Measurements from ENCODE around the gene SCN3B. TPM values are rescaled to one million over a fixed set of nuclear protein-coding genes. Genes with fewer than 3 reads are reported as not detected.

The SCN3B gene
- total and polyA plus RNA-seq, 2 of the 13 experiments (the other 11 are each of a cell fraction or from before 2014, with no cell fraction given), result 0.07 to 0.11 TPM

- no peak for TF ChIP-seq SOX13 (IDR thresholded peaks at IDR 0.05)
- TF ChIP-seq SOX13 (CRISPR knock-in tag; conservative IDR thresholded peaks at IDR 0.05 in 1 of 2, IDR thresholded peaks at IDR 0.05 in 1 of 2), result no peak
- TF ChIP-seq MYNN (CRISPR knock-in tag; IDR thresholded peaks at IDR 0.05; ENCODE audit: low read depth), result no peak
- TF ChIP-seq ZBTB33 (CRISPR knock-in tag; IDR thresholded peaks at IDR 0.05), result no peak
- no peak for TF ChIP-seq KDM2A (CRISPR knock-in tag; IDR thresholded peaks at IDR 0.05; ENCODE audit: borderline replicate concordance, low read depth)
- TF ChIP-seq ZNF678 (CRISPR knock-in tag; IDR thresholded peaks at IDR 0.05), result no peak
- no peak for TF ChIP-seq KDM3A (CRISPR knock-in tag; IDR thresholded peaks at IDR 0.05; ENCODE audit: low read depth)
These were observed 52.7 kb downstream of the SCN3B start (continued) for GRCh38 chr11:123601743-123602142.

GRCh38 chr11:123601136-123601535 lies 53.3 kb downstream of the SCN3B start:
- H3K9me3 ChIP-seq (ENCODE audit: low read length), result no peaks in the 10 kb centered on the region
- CTCF ChIA-PET (ENCODE audit: low intra/inter-chr PET ratio, low total read pairs), result no interaction called here
- POLR2A ChIA-PET, result no interaction called here
- no peak overlapping the region for H3K9ac ChIP-seq (ENCODE audit: insufficient read depth, low read depth, low read length)
- H3K4me2 ChIP-seq (ENCODE audit: low read depth, low read length), result no peak overlapping the region
- no peaks in the 10 kb centered on the region for H3K4me1 ChIP-seq (ENCODE audit: insufficient read depth, low read length)
- no peak for DNase-seq (ENCODE audit: low spot score)
- in situ Hi-C loops (cut with HindIII; ENCODE audit: extremely low pct_ligation_motif_present, low pct_unique_long_range_greater_than_20kb), result no loop called here
- BruUV-seq (replicated peaks), result no TSS peak
- no peak overlapping the region for H3K27ac ChIP-seq (ENCODE audit: extremely low read length, insufficient read depth, low read length)
- H4K20me1 ChIP-seq (ENCODE audit: insufficient read depth, low read length), result no peaks in the 10 kb centered on the region
- FAIRE-seq, result no peak
- no peaks in the 10 kb centered on the region for H3K27me3 ChIP-seq (ENCODE audit: control insufficient read depth in 1 of 2, insufficient read depth in 2 of 2, low read length in 2 of 2)
- ATAC-seq, result no peak
- H2AFZ ChIP-seq (ENCODE audit: low read length), result no peak overlapping the region
- H3K36me3 ChIP-seq (replicated peaks in 1 of 2; ENCODE audit: control insufficient read depth in 1 of 2, insufficient read depth in 2 of 2, low read length in 2 of 2), result no peaks in the 10 kb centered on the region
- H3K79me2 ChIP-seq (ENCODE audit: insufficient read depth, low read length), result no peaks in the 10 kb centered on the region
- intact Hi-C loops (cut with micrococcal nuclease; ENCODE audit: unreplicated experiment), result no loop called here
- H3K4me3 ChIP-seq (replicated peaks in 1 of 3; ENCODE audit: insufficient read depth in 1 of 3, low read depth in 2 of 3, low read length in 3 of 3), result no peak overlapping the region
- WGBS (ENCODE audit: low lambda C conversion rate), result 70% methylated on average over 4 of the region's 4 CpGs
- TF ChIP-seq ZMAT5 (CRISPR knock-in tag; IDR thresholded peaks at IDR 0.05; ENCODE audit: borderline replicate concordance, low read depth) (no peak), GLI4 (CRISPR knock-in tag; IDR thresholded peaks at IDR 0.05; ENCODE audit: borderline replicate concordance) (no peak), KDM1A (CRISPR knock-in tag; IDR thresholded peaks at IDR 0.05) (no peak), ZNF850 (CRISPR knock-in tag; conservative IDR thresholded peaks at IDR 0.05) (no peak), STAG1 (CRISPR knock-in tag; IDR thresholded peaks at IDR 0.05) (no peak), ZNF800 (CRISPR knock-in tag; IDR thresholded peaks at IDR 0.05) (no peak), ZZZ3 (CRISPR knock-in tag; IDR thresholded peaks at IDR 0.05; ENCODE audit: borderline replicate concordance) (no peak), ZNF781 (CRISPR knock-in tag; IDR thresholded peaks at IDR 0.05; ENCODE audit: borderline replicate concordance, not compliant biosample characterization) (no peak), IRF9 (CRISPR knock-in tag; IDR thresholded peaks at IDR 0.05; ENCODE audit: borderline replicate concordance) (no peak), SAFB2 (CRISPR knock-in tag; IDR thresholded peaks at IDR 0.05; ENCODE audit: borderline replicate concordance, low read depth) (no peak), SIN3A (IDR thresholded peaks at IDR 0.05; ENCODE audit: borderline replicate concordance, low read depth, low read length) (no peak)
